HEK293 (cell line): ENCODE data around the gene ITSN2.

Experiments used
- CTCF ChIP-seq: fragments of 450-650 bp; formaldehyde crosslinking; IDR thresholded peaks from 2 replicates; pipeline ENCODE4 v1.5.1; 2016; ENCODE audit warnings: missing biosample characterization, missing genetic modification characterization
- PRDM10 ChIP-seq: fragments of 450-650 bp; formaldehyde crosslinking; IDR thresholded peaks from 2 replicates; pipeline ENCODE4 v1.5.1; 2016; ENCODE audit warnings: missing biosample characterization, missing genetic modification characterization
- ZNF266 ChIP-seq: fragments of 450-650 bp; formaldehyde crosslinking; IDR thresholded peaks from 2 replicates; pipeline ENCODE4 v1.5.1; 2016; ENCODE audit warnings: missing biosample characterization, missing genetic modification characterization, low read depth
- ZNF549 ChIP-seq: fragments of 450-650 bp; IDR thresholded peaks from 2 replicates; pipeline ENCODE4 v1.5.1; 2018; ENCODE audit warnings: missing biosample characterization, missing genetic modification characterization, mild to moderate bottlenecking, inconsistent platforms, moderate library complexity

GRCh38 chr2:24203787-24204150, 156.6 kb downstream of the ITSN2 start:
- TF ChIP-seq ZNF266 (tag by site-specific recombination) = no peak
- TF ChIP-seq CTCF (tag by site-specific recombination) = no peak
- TF ChIP-seq PRDM10 = no peak
- no peak for TF ChIP-seq ZNF549 (tag by site-specific recombination)
